Fibroblast of mammary gland (primary cell): ENCODE results near the gene CDKAL1.

Experiments
- DNase-seq: peaks from one replicate; pipeline ENCODE4 v3.0.0-alpha.2; 2010; ENCODE audit warnings: low read depth
- H3K4me3 ChIP-seq: 2 replicates; pipeline ENCODE4 v1.5.1; 2011; ENCODE audit warnings: low read depth, mild to moderate bottlenecking, low read length, moderate library complexity; ENCODE audit not compliant: control insufficient read depth
- CTCF ChIP-seq: conservative IDR thresholded peaks from 2 replicates; pipeline ENCODE4 v1.5.1; 2011; ENCODE audit warnings: low read depth, low read length, inconsistent platforms; ENCODE audit not compliant: control insufficient read depth, insufficient read depth

The CDKAL1 gene

GRCh38 chr6:20674664-20675063, 140.4 kb downstream of the CDKAL1 start:
- no peak for TF ChIP-seq CTCF
- no peak for DNase-seq
- no peak overlapping the region for H3K4me3 ChIP-seq

- no peak overlapping the region for H3K4me3 ChIP-seq
- TF ChIP-seq CTCF, result no peak
- DNase-seq, result peak; percentile 29
These were observed 144.6 kb downstream of the CDKAL1 start for GRCh38 chr6:20678831-20679352.

- H3K4me3 ChIP-seq, result no peak overlapping the region
- DNase-seq, result no peak
- TF ChIP-seq CTCF, result no peak
These were observed 146.5 kb downstream of the CDKAL1 start for GRCh38 chr6:20680697-20681165.

GRCh38 chr6:20681243-20681684, 147.0 kb downstream of the CDKAL1 start:
- no peak overlapping the region for H3K4me3 ChIP-seq
- TF ChIP-seq CTCF, result no peak
- no peak for DNase-seq

- no peak for TF ChIP-seq CTCF
- no peak overlapping the region for H3K4me3 ChIP-seq
- no peak for DNase-seq
These were observed 150.2 kb downstream of the CDKAL1 start for GRCh38 chr6:20684474-20684873.

- DNase-seq, result no peak
- H3K4me3 ChIP-seq, result no peak overlapping the region
- TF ChIP-seq CTCF, result no peak
These were observed 151.9 kb downstream of the CDKAL1 start for GRCh38 chr6:20686142-20686541.

- TF ChIP-seq CTCF, result no peak
- DNase-seq, result no peak
- H3K4me3 ChIP-seq, result no peak overlapping the region
These were observed 153.2 kb downstream of the CDKAL1 start for GRCh38 chr6:20687494-20687893.
